ENCODE results near the gene RAB1A.

DNA sequence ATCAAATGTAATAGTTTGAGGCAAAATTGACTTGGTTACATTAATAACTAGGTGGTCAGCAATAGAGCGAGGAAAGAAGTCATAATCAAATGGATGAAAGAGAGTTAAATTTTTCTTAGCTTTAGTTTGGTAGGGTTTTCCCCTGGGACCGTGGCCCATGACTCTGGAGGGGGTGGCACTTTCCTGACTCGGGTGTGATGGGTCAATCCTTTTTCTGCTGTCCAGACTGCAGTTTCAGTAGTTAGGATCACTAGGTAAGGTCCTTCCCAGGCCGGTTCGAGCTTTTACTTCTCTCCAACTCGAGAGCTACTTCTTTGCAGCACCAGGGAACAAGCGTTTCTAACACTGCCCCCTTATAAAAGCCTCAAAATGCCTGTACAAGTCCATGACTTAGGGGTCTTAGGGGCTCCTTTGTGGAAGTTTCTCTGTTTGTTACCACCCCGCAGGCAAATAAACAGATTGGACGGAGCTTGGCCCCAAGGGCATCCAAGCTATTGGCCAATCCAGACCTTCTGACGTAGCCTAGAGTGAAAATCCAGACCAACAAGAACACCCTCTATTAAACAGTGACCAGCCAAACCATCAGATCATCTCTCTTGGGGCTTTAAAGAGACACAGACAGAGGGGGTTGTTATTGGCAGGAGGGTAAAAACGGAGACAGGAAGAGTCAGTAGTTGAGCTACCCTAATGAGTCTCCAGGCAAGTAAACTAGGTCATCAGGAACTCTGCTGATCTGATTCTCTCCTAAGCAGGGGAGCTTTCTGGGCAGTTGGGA, 83.1 kb downstream of the RAB1A start:
- TF ChIP-seq, protein P1, sequence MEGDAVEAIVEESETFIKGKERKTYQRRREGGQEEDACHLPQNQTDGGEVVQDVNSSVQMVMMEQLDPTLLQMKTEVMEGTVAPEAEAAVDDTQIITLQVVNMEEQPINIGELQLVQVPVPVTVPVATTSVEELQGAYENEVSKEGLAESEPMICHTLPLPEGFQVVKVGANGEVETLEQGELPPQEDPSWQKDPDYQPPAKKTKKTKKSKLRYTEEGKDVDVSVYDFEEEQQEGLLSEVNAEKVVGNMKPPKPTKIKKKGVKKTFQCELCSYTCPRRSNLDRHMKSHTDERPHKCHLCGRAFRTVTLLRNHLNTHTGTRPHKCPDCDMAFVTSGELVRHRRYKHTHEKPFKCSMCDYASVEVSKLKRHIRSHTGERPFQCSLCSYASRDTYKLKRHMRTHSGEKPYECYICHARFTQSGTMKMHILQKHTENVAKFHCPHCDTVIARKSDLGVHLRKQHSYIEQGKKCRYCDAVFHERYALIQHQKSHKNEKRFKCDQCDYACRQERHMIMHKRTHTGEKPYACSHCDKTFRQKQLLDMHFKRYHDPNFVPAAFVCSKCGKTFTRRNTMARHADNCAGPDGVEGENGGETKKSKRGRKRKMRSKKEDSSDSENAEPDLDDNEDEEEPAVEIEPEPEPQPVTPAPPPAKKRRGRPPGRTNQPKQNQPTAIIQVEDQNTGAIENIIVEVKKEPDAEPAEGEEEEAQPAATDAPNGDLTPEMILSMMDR (IDR thresholded peaks at IDR 0.05 in 4 of 5, conservative IDR thresholded peaks at IDR 0.05 in 1 of 5) = no peak
- no peak for TF ChIP-seq POLR2A (IDR thresholded peaks at IDR 0.05)
